ENCODE measurements around the gene PGAM2. TPM values are rescaled to one million over a fixed set of nuclear protein-coding genes. Genes with fewer than 3 reads are reported as not detected.

PGAM2 gene
- polyA plus RNA-seq, 1 donor: 4.0 TPM

GRCh38 chr7:44081266-44081748, 15.9 kb upstream of the PGAM2 start:
- WGBS (ENCODE audit: insufficient coverage, low lambda C conversion rate): 0% methylated on average over 1 of the region's 9 CpGs

GRCh38 chr7:44080686-44081265, 15.4 kb upstream of the PGAM2 start:
- Histone ChIP-seq H3K27ac (ENCODE audit: low read length) (no peak overlapping the region), H3K4me3 (ENCODE audit: low read length) (no peak overlapping the region), H3K36me3 (ENCODE audit: control insufficient read depth, insufficient read depth, low read length) (peaks cover 50% of the 10 kb centered on the region), H3K9me3 (ENCODE audit: control insufficient read depth, low read depth, low read length) (no peaks in the 10 kb centered on the region), H3K4me1 (ENCODE audit: control insufficient read depth, insufficient read depth, low read length) (no peaks in the 10 kb centered on the region), H3K27me3 (ENCODE audit: control insufficient read depth, insufficient read depth, low read length) (no peaks in the 10 kb centered on the region)
- no peak for DNase-seq
- no CpG with 5 or more reads among the region's 11 CpGs for WGBS (ENCODE audit: insufficient coverage, low lambda C conversion rate)

More at GRCh38 chr7:44081266-44081748, 15.9 kb upstream of the PGAM2 start:
- no peaks in the 10 kb centered on the region for H3K9me3 ChIP-seq (ENCODE audit: control insufficient read depth, low read depth, low read length)
- peak overlapping the region; percentile 96 for H3K4me3 ChIP-seq (ENCODE audit: low read length)
- no peaks in the 10 kb centered on the region for H3K27me3 ChIP-seq (ENCODE audit: control insufficient read depth, insufficient read depth, low read length)
- peak overlapping the region; percentile 33 for H3K27ac ChIP-seq (ENCODE audit: low read length)
- no peaks in the 10 kb centered on the region for H3K4me1 ChIP-seq (ENCODE audit: control insufficient read depth, insufficient read depth, low read length)
- H3K36me3 ChIP-seq (ENCODE audit: control insufficient read depth, insufficient read depth, low read length): peaks cover 45% of the 10 kb centered on the region
- DNase-seq: peak in 1 of 2 donors; percentile 50

GRCh38 chr7:44080118-44080517, 14.8 kb upstream of the PGAM2 start:
- WGBS (ENCODE audit: insufficient coverage, low lambda C conversion rate): no CpG with 5 or more reads among the region's 5 CpGs
- no peak overlapping the region for H3K4me3 ChIP-seq (ENCODE audit: low read length)
- no peaks in the 10 kb centered on the region for H3K4me1 ChIP-seq (ENCODE audit: control insufficient read depth, insufficient read depth, low read length)
- no peaks in the 10 kb centered on the region for H3K27me3 ChIP-seq (ENCODE audit: control insufficient read depth, insufficient read depth, low read length)
- H3K36me3 ChIP-seq (ENCODE audit: control insufficient read depth, insufficient read depth, low read length): peaks cover 55% of the 10 kb centered on the region
- DNase-seq: no peak
- no peak overlapping the region for H3K27ac ChIP-seq (ENCODE audit: low read length)
- H3K9me3 ChIP-seq (ENCODE audit: control insufficient read depth, low read depth, low read length): no peaks in the 10 kb centered on the region

DNA sequence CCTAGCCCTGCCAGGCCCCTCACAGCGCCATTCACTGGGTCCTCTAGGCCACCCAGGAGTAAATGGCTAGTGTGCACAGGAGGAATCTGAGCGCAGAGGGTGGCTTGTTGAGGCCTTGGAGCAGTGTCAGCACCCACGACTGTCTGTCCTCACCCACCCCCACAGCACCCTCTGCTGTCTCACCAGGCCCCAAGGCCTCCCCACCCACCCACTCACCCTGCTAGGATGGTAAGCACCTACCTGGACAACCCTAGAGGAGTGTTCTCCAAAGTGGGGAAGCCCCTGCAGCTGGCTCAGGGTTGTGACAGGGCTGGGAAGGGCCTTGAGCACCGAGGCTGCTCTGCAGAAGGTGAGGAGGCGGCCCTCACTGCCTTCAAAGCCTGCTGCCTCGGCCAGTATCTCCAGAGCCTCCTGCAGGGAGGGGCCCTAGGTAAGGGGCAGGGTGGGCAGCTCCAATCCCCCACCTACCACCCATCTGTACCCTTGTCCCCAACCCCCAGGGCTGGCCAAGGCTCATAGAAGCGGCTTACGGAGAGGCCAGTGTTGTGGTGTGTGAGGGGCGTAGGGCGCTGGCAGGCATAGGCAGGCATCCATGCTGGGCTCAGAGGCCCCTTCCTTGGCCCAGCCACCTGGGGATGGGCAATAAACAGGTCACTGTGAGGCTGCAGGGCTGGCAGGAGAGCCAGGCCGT, 14.1 kb upstream of the PGAM2 start:
- no peaks in the 10 kb centered on the region for H3K9me3 ChIP-seq (ENCODE audit: control insufficient read depth, low read depth, low read length)
- H3K4me1 ChIP-seq (ENCODE audit: control insufficient read depth, insufficient read depth, low read length): no peaks in the 10 kb centered on the region
- no peak overlapping the region for H3K4me3 ChIP-seq (ENCODE audit: low read length)
- WGBS (ENCODE audit: insufficient coverage, low lambda C conversion rate): no CpG with 5 or more reads among the region's 11 CpGs
- no peak overlapping the region for H3K27ac ChIP-seq (ENCODE audit: low read length)
- DNase-seq: no peak
- peaks cover 59% of the 10 kb centered on the region for H3K36me3 ChIP-seq (ENCODE audit: control insufficient read depth, insufficient read depth, low read length)
- H3K27me3 ChIP-seq (ENCODE audit: control insufficient read depth, insufficient read depth, low read length): no peaks in the 10 kb centered on the region

GRCh38 chr7:44078521-44078920, 13.2 kb upstream of the PGAM2 start:
- H3K27me3 ChIP-seq (ENCODE audit: control insufficient read depth, insufficient read depth, low read length): no peaks in the 10 kb centered on the region
- H3K9me3 ChIP-seq (ENCODE audit: control insufficient read depth, low read depth, low read length): no peaks in the 10 kb centered on the region
- H3K36me3 ChIP-seq (ENCODE audit: control insufficient read depth, insufficient read depth, low read length): peaks cover 69% of the 10 kb centered on the region
- DNase-seq: no peak
- no peak overlapping the region for H3K4me3 ChIP-seq (ENCODE audit: low read length)
- WGBS (ENCODE audit: insufficient coverage, low lambda C conversion rate): no CpG with 5 or more reads among the region's 8 CpGs
- no peaks in the 10 kb centered on the region for H3K4me1 ChIP-seq (ENCODE audit: control insufficient read depth, insufficient read depth, low read length)
- no peak overlapping the region for H3K27ac ChIP-seq (ENCODE audit: low read length)

DNA sequence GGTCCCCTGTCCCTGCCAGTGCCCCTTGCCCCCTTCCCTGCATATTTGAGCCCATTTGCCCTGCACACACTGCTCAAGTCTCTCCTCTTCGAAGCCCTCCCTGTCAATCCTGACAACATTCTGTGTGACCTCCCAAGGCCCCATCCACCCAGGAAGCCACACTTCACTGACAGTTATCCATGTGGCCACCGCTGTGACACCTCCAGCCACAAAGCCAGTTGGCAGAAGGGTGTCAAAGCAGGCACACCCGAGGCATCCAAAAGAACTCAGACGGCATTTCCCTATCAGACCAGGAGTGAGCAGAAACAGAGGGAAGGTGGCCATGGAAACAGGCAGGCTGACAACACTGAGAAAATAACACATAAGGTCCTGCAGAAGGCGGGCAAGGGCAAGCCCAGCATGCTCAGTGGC, 12.3 kb upstream of the PGAM2 start:
- H3K27ac ChIP-seq (ENCODE audit: low read length): no peak overlapping the region
- H3K27me3 ChIP-seq (ENCODE audit: control insufficient read depth, insufficient read depth, low read length): no peaks in the 10 kb centered on the region
- H3K36me3 ChIP-seq (ENCODE audit: control insufficient read depth, insufficient read depth, low read length): peaks cover 77% of the 10 kb centered on the region

GRCh38 chr7:44077061-44077460, 11.7 kb upstream of the PGAM2 start:
- no CpG with 5 or more reads among the region's 9 CpGs for WGBS (ENCODE audit: insufficient coverage, low lambda C conversion rate)
- Histone ChIP-seq H3K4me3 (ENCODE audit: low read length) (no peak overlapping the region), H3K4me1 (ENCODE audit: control insufficient read depth, insufficient read depth, low read length) (peaks cover 7% of the 10 kb centered on the region), H3K27me3 (ENCODE audit: control insufficient read depth, insufficient read depth, low read length) (no peaks in the 10 kb centered on the region), H3K36me3 (ENCODE audit: control insufficient read depth, insufficient read depth, low read length) (peaks cover 80% of the 10 kb centered on the region), H3K27ac (ENCODE audit: low read length) (no peak overlapping the region), H3K9me3 (ENCODE audit: control insufficient read depth, low read depth, low read length) (no peaks in the 10 kb centered on the region)
- no peak for DNase-seq

More for the DNA sequence above, 12.3 kb upstream of the PGAM2 start:
- Histone ChIP-seq H3K4me1 (ENCODE audit: control insufficient read depth, insufficient read depth, low read length) (peaks cover under 1% of the 10 kb centered on the region), H3K4me3 (ENCODE audit: low read length) (no peak overlapping the region), H3K9me3 (ENCODE audit: control insufficient read depth, low read depth, low read length) (no peaks in the 10 kb centered on the region)
- no peak for DNase-seq
- WGBS (ENCODE audit: insufficient coverage, low lambda C conversion rate): 80% methylated on average over 1 of the region's 5 CpGs

DNA sequence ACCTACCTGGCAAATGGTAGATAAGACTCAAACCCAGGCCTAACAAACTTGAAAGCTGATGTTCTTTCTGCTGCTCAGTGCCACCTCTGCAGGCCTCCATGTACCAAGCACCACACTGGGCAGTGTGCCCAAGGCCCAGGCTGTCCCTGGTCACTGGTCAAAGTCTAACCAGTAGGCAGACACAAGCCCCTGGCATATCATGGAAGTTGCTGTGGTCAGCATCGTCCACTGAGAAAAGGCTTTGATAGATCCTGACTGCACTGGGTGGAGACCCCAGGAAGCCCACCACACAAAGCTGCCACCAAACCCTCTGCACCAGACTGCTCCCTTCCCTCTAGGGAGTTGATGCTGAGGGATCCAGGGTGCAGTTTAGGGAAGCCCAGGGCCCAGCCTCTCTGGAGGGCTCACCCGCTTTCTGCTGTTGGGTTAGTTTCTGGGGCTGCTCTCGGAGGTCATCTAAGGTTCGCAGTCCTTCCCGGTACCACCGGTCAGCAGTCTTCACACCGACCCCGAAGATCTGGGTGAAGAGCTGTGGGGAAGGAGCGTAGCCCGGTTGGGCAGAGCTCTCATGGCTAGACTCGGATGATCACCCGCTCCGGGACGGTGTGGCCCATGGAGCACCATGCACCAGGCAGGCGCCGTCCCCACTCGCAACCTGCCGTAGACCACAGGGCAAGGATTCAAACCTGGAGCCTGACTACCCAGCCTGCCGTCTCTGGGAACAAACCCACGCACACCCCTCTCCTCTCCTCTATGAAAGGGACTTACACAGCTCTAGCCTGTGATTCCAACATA, 10.9 kb upstream of the PGAM2 start:
- WGBS (ENCODE audit: insufficient coverage, low lambda C conversion rate): no CpG with 5 or more reads among the region's 20 CpGs
- DNase-seq: no peak
- H3K4me1 ChIP-seq (ENCODE audit: control insufficient read depth, insufficient read depth, low read length): peaks cover 12% of the 10 kb centered on the region
- no peak overlapping the region for H3K4me3 ChIP-seq (ENCODE audit: low read length)
- no peaks in the 10 kb centered on the region for H3K27me3 ChIP-seq (ENCODE audit: control insufficient read depth, insufficient read depth, low read length)
- peaks cover 80% of the 10 kb centered on the region for H3K36me3 ChIP-seq (ENCODE audit: control insufficient read depth, insufficient read depth, low read length)
- H3K27ac ChIP-seq (ENCODE audit: low read length): no peak overlapping the region
- H3K9me3 ChIP-seq (ENCODE audit: control insufficient read depth, low read depth, low read length): no peaks in the 10 kb centered on the region

- WGBS (ENCODE audit: insufficient coverage, low lambda C conversion rate): 100% methylated on average over 2 of the region's 17 CpGs
- no peak overlapping the region for H3K27ac ChIP-seq (ENCODE audit: low read length)
- peaks cover 77% of the 10 kb centered on the region for H3K36me3 ChIP-seq (ENCODE audit: control insufficient read depth, insufficient read depth, low read length)
- no peak overlapping the region for H3K4me3 ChIP-seq (ENCODE audit: low read length)
- no peak for DNase-seq
- H3K9me3 ChIP-seq (ENCODE audit: control insufficient read depth, low read depth, low read length): no peaks in the 10 kb centered on the region
- peaks cover 12% of the 10 kb centered on the region for H3K4me1 ChIP-seq (ENCODE audit: control insufficient read depth, insufficient read depth, low read length)
- H3K27me3 ChIP-seq (ENCODE audit: control insufficient read depth, insufficient read depth, low read length): no peaks in the 10 kb centered on the region
Observed at GRCh38 chr7:44075296-44076075, 10.1 kb upstream of the PGAM2 start.

GRCh38 chr7:44074349-44074695, 9.0 kb upstream of the PGAM2 start:
- no CpG with 5 or more reads among the region's 13 CpGs for WGBS (ENCODE audit: insufficient coverage, low lambda C conversion rate)
- Histone ChIP-seq H3K27me3 (ENCODE audit: control insufficient read depth, insufficient read depth, low read length) (no peaks in the 10 kb centered on the region), H3K36me3 (ENCODE audit: control insufficient read depth, insufficient read depth, low read length) (peaks cover 65% of the 10 kb centered on the region), H3K27ac (ENCODE audit: low read length) (no peak overlapping the region), H3K4me1 (ENCODE audit: control insufficient read depth, insufficient read depth, low read length) (peaks cover 12% of the 10 kb centered on the region), H3K4me3 (ENCODE audit: low read length) (no peak overlapping the region), H3K9me3 (ENCODE audit: control insufficient read depth, low read depth, low read length) (no peaks in the 10 kb centered on the region)
- DNase-seq: no peak

Data from large intestine (tissue), 3 donors.